HG02981 (cell line): ENCODE results near the gene DAG1.
A peak's percentile ranks its signal among the peaks of the same experiment; 100 is the strongest.

Source experiments
- ATAC-seq: cut with Tn5 transposase; IDR thresholded peaks from one replicate; pipeline ENCODE4 v1.9.1; 2021; ENCODE audit warnings: mild to moderate bottlenecking, moderate library complexity; ENCODE audit not compliant: unreplicated experiment

Gene DAG1

GRCh38 chr3:49539659-49540560 is 69.8 kb downstream of the DAG1 start:
- peak; percentile 82 for ATAC-seq

DNA sequence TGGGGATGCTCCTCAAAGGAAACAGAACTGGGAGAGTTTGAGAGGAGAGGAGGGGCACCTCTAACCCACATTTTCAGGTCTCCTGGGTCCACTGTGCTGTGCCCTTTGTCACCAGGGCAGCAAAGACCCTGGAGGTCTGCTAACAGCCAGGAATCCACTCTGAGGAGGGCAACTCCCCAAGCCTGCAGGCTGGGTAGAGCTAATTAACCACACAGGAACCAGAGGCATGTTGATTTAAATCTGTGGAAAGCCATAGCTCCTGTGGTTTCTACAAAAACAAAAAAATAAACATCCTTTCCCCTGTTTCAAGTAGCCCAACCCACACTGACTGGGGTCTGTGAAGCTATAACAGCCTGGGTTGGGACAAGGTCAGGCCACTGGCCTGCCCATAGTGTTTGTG is 82.0 kb downstream of the DAG1 start:
- no peak for ATAC-seq

- no peak for ATAC-seq
Observed at GRCh38 chr3:49553324-49553691, 83.2 kb downstream of the DAG1 start.

GRCh38 chr3:49553692-49554632 is 83.9 kb downstream of the DAG1 start, which contains the start of gene BSN:
Gene BSN, plus strand, starts transcription at chr3:49554477. Its CDS starts 126 bp downstream, at chr3:49554603.
- ATAC-seq: peak; percentile 69

- peak; percentile 43 for ATAC-seq
Observed at GRCh38 chr3:49554633-49555265, 84.7 kb downstream of the DAG1 start.

DNA sequence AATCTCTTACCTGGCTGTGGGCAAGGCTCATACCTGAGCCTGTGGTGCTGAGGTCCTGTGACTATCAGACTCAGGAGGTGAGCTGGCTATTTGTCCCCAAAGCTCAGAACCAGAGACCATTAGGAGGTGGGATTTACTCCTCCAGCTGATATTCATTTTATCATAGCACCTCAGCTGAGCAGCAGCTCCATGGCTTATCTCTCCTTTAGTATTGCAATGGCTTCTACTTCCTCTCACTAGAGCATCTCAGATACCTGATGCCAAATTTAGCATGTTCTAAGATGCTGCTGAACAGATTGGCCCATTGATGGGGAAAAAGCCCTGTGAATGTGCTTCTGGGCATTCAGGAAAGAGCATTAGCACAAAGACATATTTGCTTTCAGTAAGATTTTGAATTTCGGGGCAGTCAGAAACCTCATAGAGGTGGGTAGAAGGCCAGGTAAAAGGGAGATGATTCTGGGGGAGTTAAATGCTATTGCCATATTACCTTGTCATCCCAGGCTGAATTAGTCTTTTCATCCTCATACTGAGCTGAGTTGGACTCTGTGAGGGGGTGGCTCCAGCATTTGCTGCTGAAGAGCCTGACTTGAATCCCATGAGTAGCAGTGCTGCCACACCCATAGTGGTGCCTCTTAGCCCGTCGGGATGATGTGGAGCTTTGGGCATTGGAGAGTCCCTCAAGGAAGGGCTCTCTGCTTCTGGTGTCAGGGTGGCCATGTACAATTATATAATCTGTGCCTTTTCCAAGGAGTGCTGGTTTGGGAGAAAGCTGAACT is 86.6 kb downstream of the DAG1 start:
- ATAC-seq: no peak

- ATAC-seq: no peak
Observed at GRCh38 chr3:49563040-49563578, 93.0 kb downstream of the DAG1 start.

DNA sequence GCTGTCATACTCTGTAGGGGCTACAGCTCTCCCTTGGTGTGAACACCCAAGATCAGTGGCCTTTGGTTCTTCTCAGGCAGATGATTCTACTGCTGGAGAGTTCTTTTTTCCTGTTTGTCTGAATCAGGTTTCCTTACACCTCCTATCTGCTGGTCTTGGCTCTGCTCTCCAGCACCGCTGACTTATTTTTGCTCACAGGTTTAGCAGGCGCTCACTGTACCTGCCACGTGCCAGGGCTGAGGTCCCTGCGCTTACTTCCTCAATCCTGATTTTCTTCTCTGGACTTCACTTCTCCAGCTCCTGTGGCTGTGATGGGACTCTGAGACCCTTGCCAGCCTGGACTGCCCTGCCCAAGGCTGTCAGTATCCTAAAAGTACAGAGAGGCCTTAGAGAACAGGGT is 93.7 kb downstream of the DAG1 start:
- ATAC-seq: no peak

GRCh38 chr3:49566312-49566711 is 96.2 kb downstream of the DAG1 start:
- ATAC-seq: no peak

- no peak for ATAC-seq
Observed at GRCh38 chr3:49567406-49567805, 97.3 kb downstream of the DAG1 start.

GRCh38 chr3:49568965-49569364 is 98.9 kb downstream of the DAG1 start:
- ATAC-seq: no peak

DNA sequence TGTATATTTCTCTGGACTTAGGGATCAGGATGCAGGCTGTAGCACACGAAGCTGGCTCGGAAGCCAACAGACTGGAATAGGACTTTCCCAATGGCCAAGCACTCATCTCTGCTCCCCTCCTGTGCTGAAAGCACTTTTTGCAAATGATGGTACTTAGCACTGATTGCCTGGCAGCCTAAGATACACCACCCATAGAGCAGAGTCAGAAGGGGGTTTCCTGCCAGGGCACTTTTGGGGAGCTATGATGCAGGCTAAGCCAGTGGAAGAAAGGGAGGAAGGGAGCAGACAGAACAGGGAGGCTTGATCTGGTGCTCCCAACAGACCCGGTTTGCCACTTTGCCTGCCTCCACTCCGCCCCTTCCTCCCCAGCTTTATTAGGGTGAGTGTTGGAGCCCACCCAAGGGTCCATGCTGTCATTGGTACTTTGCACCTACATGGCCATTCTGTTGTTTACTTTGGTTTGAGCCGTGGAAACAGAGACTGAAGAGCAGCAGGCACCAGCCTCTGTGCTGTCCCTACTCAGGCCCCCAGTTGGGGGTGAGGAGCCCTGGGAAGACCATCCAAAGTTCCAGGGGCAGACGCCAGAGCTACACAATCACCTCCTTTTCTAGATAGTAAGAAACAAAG is 100.1 kb downstream of the DAG1 start:
- ATAC-seq: no peak

DNA sequence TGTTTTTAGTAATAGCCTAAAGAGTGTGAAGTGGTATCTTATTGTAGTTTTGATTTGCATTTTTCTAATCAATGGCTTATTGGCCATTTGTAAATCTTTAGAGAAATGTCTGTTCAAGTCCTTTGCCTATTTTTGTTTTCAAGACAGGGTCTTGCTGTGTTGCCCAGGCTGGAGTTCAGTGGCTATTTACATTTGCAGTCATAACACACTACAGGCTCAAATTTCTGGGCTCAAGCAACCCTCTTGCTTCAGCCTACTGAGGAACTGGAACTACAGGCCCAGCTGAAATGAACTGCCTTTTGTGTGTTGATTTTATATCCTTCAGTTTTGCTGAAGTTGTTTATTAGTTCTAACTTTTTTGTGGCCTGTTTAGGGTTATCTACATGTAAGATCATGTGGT is 112.1 kb downstream of the DAG1 start:
- no peak for ATAC-seq
